K562 (cell line): ENCODE results near the gene TRIM24. TPM values are rescaled to one million over a fixed set of nuclear protein-coding genes. Genes with fewer than 3 reads are reported as not detected.

Experiments
- ATAC-seq: fragments of 200-7000 bp; cut with Tn5 transposase; 3 replicates; pipeline ENCODE4 v1.9.1; 2020; ENCODE audit warnings: moderate library complexity
- BruUV-seq: library from RNA; stranded (reverse); fragments of 400-500 nt; replicated peaks from 2 replicates; lab custom pipeline; 2021; lab: Mats Ljungman, UMichigan
- CTCF ChIA-PET: fragments of 300-600 bp; formaldehyde crosslinking; extraction: SDS; loops from one replicate; lab custom pipeline; 2021; ENCODE audit warnings: low intra/inter-chr PET ratio; lab: Yijun Ruan, JAX
- POLR2A ChIA-PET: fragments of 300-600, 350-650 bp; sonication (Branson Sonifier 250); formaldehyde crosslinking; extraction: SDS; loops from one replicate; lab custom pipeline; 2021; ENCODE audit warnings: antibody characterized with exemption, inconsistent platforms; lab: Yijun Ruan, JAX
- DNase-seq, 4 experiments: peaks; one replicate each; pipeline versions ENCODE4 v3.0.0 to v3.0.0-alpha.2; 2011 to 2018; ENCODE audit warnings: low spot score in 3 of 4, mixed read lengths in 3 of 4; ENCODE audit errors: extremely low read depth in 1 of 4
- FAIRE-seq: peaks from 2 replicates; lab custom pipeline; 2011; peaks lifted over from hg19 to GRCh38; lab: Jason Lieb, UNC
- H2AFZ ChIP-seq: 2 replicates; pipeline ENCODE4 v1.6.0; 2011; ENCODE audit warnings: low read depth, low read length, control low read depth, inconsistent platforms
- H3K27ac ChIP-seq: fragments of 200-600 bp; 3 replicates; pipeline ENCODE4 v1.8.0; 2011; ENCODE audit warnings: low read depth, mild to moderate bottlenecking, control low read depth, inconsistent platforms, low read length, moderate library complexity, mixed read lengths; ENCODE audit errors: extremely low read depth
- H3K27me3 ChIP-seq, 2 experiments: fragments of 300-600 bp in 1 of 2; 2 replicates in 1 of 2; 3 replicates in 1 of 2; pipeline versions ENCODE4 v1.6.0 to v1.8.0; 2011; ENCODE audit warnings: inconsistent platforms in 2 of 2, low read length in 2 of 2, mild to moderate bottlenecking in 1 of 2, mixed read lengths in 1 of 2, moderate library complexity in 1 of 2; ENCODE audit not compliant: control insufficient read depth in 2 of 2, insufficient read depth in 2 of 2
- H3K36me3 ChIP-seq: fragments of 300-600 bp; 3 replicates; pipeline ENCODE4 v1.8.0; 2011; ENCODE audit warnings: mild to moderate bottlenecking, low read length, inconsistent platforms; ENCODE audit not compliant: control insufficient read depth, insufficient read depth
- H3K4me1 ChIP-seq, 2 experiments: fragments of 200-600 bp in 1 of 2; replicated peaks in 1 of 2; 2 replicates in 1 of 2; 3 replicates in 1 of 2; pipeline versions ENCODE4 v1.5.1 to v1.8.0; 2011; ENCODE audit warnings: inconsistent platforms in 2 of 2, low read length in 2 of 2, mild to moderate bottlenecking in 1 of 2, mixed read lengths in 1 of 2, moderate library complexity in 1 of 2; ENCODE audit not compliant: control insufficient read depth in 2 of 2, insufficient read depth in 2 of 2
- H3K4me2 ChIP-seq: 2 replicates; pipeline ENCODE4 v1.6.1; 2011; ENCODE audit warnings: low read length, control low read depth, inconsistent platforms, mixed read lengths; ENCODE audit not compliant: insufficient read depth
- H3K4me3 ChIP-seq: fragments of 200-600 bp; sonication (generic), shearing (Covaris generic); 2 replicates; pipeline ENCODE4 v1.5.1; 2016; ENCODE audit warnings: control low read depth, inconsistent platforms
- H3K79me2 ChIP-seq: fragments of 200-600 bp; 3 replicates; pipeline ENCODE4 v1.8.0; 2011; ENCODE audit warnings: low read length, inconsistent platforms; ENCODE audit not compliant: control insufficient read depth, insufficient read depth
- H3K9ac ChIP-seq, 2 experiments: 2 replicates each; pipeline versions ENCODE4 v1.6.0 to v1.6.1; 2011; ENCODE audit warnings: low read depth in 2 of 2, low read length in 2 of 2, control low read depth in 1 of 2, inconsistent platforms in 1 of 2, mild to moderate bottlenecking in 1 of 2, mixed read lengths in 1 of 2; ENCODE audit not compliant: insufficient read depth in 1 of 2
- H3K9me1 ChIP-seq: one replicate; pipeline ENCODE4 v1.6.0; 2011; ENCODE audit warnings: inconsistent platforms, mild to moderate bottlenecking, low read length, moderate library complexity; ENCODE audit not compliant: control insufficient read depth, insufficient read depth
- H3K9me3 ChIP-seq: replicated peaks from 2 replicates; pipeline ENCODE4 v1.5.1; 2011; ENCODE audit warnings: low read depth, low read length, inconsistent platforms; ENCODE audit not compliant: control insufficient read depth, insufficient read depth
- H4K20me1 ChIP-seq: replicated peaks from 2 replicates; pipeline ENCODE4 v1.6.1; 2011; ENCODE audit warnings: low read length, inconsistent platforms, mixed read lengths; ENCODE audit not compliant: control insufficient read depth, insufficient read depth
- ARNT ChIP-seq, 2 experiments: fragments of 450-650 bp; IDR thresholded peaks; 2 replicates each; pipeline ENCODE4 v1.6.1; 2016; ENCODE audit warnings: mild to moderate bottlenecking in 1 of 2
- BMI1 ChIP-seq: fragments of 150-350 bp; IDR thresholded peaks from 2 replicates; pipeline ENCODE4 v1.6.1; 2014; ENCODE audit warnings: low read length
- ELF1 ChIP-seq: fragments of 200-800 bp; sonication (Bioruptor generic); IDR thresholded peaks from 2 replicates; pipeline ENCODE4 v1.6.1; 2016; ENCODE audit warnings: missing genetic modification characterization, missing compliant biosample characterization
- FOXJ2 ChIP-seq: fragments of 200-800 bp; sonication (Bioruptor generic); IDR thresholded peaks from 2 replicates; pipeline ENCODE4 v1.6.1; 2016; ENCODE audit warnings: missing genetic modification characterization, missing compliant biosample characterization
- ILK ChIP-seq: fragments of 450-650 bp; IDR thresholded peaks from 2 replicates; pipeline ENCODE4 v1.6.1; 2016; ENCODE audit warnings: missing genetic modification characterization, low read depth, mild to moderate bottlenecking, missing compliant biosample characterization, moderate library complexity, borderline replicate concordance
- KLF16 ChIP-seq: IDR thresholded peaks from 2 replicates; pipeline ENCODE4 v1.6.1; 2016; ENCODE audit warnings: antibody characterized with exemption
- MAFF ChIP-seq: IDR thresholded peaks from 2 replicates; pipeline ENCODE4 v1.6.1; 2012; ENCODE audit warnings: low read length, improper control_type of control experiment
- NEUROD1 ChIP-seq: fragments of 150-350 bp; IDR thresholded peaks from 2 replicates; pipeline ENCODE4 v1.6.1; 2014; ENCODE audit warnings: borderline replicate concordance, low read length, low read depth; ENCODE audit not compliant: partially characterized antibody
- POLR2B ChIP-seq: fragments of 450-650 bp; IDR thresholded peaks from 2 replicates; pipeline ENCODE4 v1.6.1; 2018; ENCODE audit warnings: low read depth; ENCODE audit not compliant: partially characterized antibody
- ZNF668 ChIP-seq: fragments of 250-450 bp; sonication (Bioruptor Pico); IDR thresholded peaks from 2 replicates; pipeline ENCODE4 v1.8.0; 2022; ENCODE audit warnings: mild to moderate bottlenecking, inconsistent platforms
- WGBS: fragments of 100-300 bp; shearing (Covaris generic); methylation state at CpG from one replicate; pipeline ENCODE4 v1.1.6; 2016; ENCODE audit warnings: low coverage, mixed read lengths; ENCODE audit not compliant: insufficient coverage; ENCODE audit errors: missing lambda C conversion rate; 5-methylcytosine and 5-hydroxymethylcytosine counted together
- in situ Hi-C: fragments of 300-500 bp; cut with MboI; formaldehyde crosslinking; loops from 4 replicates; pipeline ENCODE4 v1.15.0; 2018; ENCODE audit warnings: inconsistent platforms, mixed read lengths
- intact Hi-C: fragments of 100-400 bp; cut with micrococcal nuclease; formaldehyde crosslinking; loops from 2 replicates; pipeline ENCODE4 v1.14.2; 2022
- polyA plus RNA-seq, 8 experiments: library from polyadenylated mRNA; depleted of rRNA in 4 of 8; stranded (reverse) in 5 of 8; unstranded in 3 of 8; fragments of >200 nt; fragmentation: Nextera tagmentation in 2 of 8; fragmentation: Illumina TruSeq in 1 of 8; extraction: Ambion mirVana in 2 of 8; extraction: Trizol in 1 of 8; gene quantifications; 2 replicates each; pipeline versions ENCODE4 v1.2.1 to v1.2.3, GENCODE V29; 2011 to 2014; ENCODE audit warnings: inconsistent platforms in 1 of 8, missing spikeins in 1 of 8
- total RNA-seq, 7 experiments: library from RNA; depleted of rRNA in 6 of 7; stranded (reverse); fragments of >200 nt in 6 of 7; fragmentation: Illumina TruSeq in 2 of 7; extraction: Trizol in 2 of 7; gene quantifications; 2 replicates each; pipeline versions ENCODE4 v1.2.1 to v1.2.3, GENCODE V29; 2011 to 2021; ENCODE audit warnings: low replicate concordance in 1 of 7
- TF ChIP-seq, protein P1 (sequence below): sonication (generic); formaldehyde crosslinking; IDR thresholded peaks from 2 replicates; pipeline ENCODE4 v1.8.1; 2022; ENCODE audit warnings: missing genetic modification reagents
- TF ChIP-seq, protein P2 (sequence below): sonication (generic); formaldehyde crosslinking; IDR thresholded peaks from 2 replicates; pipeline ENCODE4 v1.8.1; 2023; ENCODE audit warnings: mild to moderate bottlenecking, missing genetic modification reagents

Gene TRIM24
- total and polyA plus RNA-seq, 9 of the 15 experiments (the other 6 are each of a cell fraction or from before 2014, with no cell fraction given), result 13.4 to 74.0 (median 41.7) TPM

DNA sequence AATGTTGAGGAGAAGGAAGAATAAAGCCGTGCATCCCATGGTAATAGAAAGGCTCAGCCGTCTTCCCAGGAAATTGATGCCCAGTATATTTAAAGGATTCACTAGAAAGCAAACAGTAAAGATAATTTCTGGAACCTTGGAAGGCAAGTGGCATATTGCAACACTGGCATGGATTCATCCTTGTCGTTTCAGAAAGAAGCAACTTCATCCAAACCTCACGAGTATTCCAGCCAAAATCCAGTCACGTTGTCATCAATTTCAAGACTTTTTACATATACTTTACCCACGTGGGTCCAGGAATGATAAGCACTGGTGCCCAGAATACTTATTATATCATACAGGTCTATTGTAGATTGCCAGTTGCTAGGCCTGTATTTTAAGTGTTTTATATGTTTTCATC, 167.3 kb downstream of the TRIM24 start:
- no peaks in the 10 kb centered on the region for H4K20me1 ChIP-seq
- no peak overlapping the region for H3K4me2 ChIP-seq
- DNase-seq, result no peak
- no peaks in the 10 kb centered on the region for H3K79me2 ChIP-seq
- no peaks in the 10 kb centered on the region for H3K9me3 ChIP-seq
- H3K9me1 ChIP-seq, result no peaks in the 10 kb centered on the region
- H3K27ac ChIP-seq, result no peak overlapping the region
- no TSS peak for BruUV-seq
- WGBS, result 1% methylated on average over 6 of the region's 6 CpGs
- in situ Hi-C loops, result no loop called here
- no peak overlapping the region for H2AFZ ChIP-seq
- H3K36me3 ChIP-seq, result no peaks in the 10 kb centered on the region
- ChIA-PET POLR2A (interaction anchor here (1.1 kb wide), 1 partner anchor 991 kb away, joined by 3 read pairs; no protein-coding TSS in a partner anchor), CTCF (no interaction called here)
- H3K27me3 ChIP-seq, result peaks cover 11 to 31% of the 10 kb centered on the region in 2 experiments; a peak in 4 of 5 replicates
- no peak for ATAC-seq
- H3K4me1 ChIP-seq, result peaks cover 0 to 9% of the 10 kb centered on the region in 2 experiments; a peak in 3 of 5 replicates
- intact Hi-C loops, result no loop called here
- TF ChIP-seq ELF1 (tag), result no peak
- TF ChIP-seq ARNT (IDR thresholded peaks at IDR 0.05), result no peak
- TF ChIP-seq, protein P1, sequence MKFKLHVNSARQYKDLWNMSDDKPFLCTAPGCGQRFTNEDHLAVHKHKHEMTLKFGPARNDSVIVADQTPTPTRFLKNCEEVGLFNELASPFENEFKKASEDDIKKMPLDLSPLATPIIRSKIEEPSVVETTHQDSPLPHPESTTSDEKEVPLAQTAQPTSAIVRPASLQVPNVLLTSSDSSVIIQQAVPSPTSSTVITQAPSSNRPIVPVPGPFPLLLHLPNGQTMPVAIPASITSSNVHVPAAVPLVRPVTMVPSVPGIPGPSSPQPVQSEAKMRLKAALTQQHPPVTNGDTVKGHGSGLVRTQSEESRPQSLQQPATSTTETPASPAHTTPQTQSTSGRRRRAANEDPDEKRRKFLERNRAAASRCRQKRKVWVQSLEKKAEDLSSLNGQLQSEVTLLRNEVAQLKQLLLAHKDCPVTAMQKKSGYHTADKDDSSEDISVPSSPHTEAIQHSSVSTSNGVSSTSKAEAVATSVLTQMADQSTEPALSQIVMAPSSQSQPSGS (CRISPR knock-in tag), result no peak
- TF ChIP-seq NEUROD1, result no peak
- TF ChIP-seq FOXJ2 (tag), result no peak
- TF ChIP-seq, protein P2, sequence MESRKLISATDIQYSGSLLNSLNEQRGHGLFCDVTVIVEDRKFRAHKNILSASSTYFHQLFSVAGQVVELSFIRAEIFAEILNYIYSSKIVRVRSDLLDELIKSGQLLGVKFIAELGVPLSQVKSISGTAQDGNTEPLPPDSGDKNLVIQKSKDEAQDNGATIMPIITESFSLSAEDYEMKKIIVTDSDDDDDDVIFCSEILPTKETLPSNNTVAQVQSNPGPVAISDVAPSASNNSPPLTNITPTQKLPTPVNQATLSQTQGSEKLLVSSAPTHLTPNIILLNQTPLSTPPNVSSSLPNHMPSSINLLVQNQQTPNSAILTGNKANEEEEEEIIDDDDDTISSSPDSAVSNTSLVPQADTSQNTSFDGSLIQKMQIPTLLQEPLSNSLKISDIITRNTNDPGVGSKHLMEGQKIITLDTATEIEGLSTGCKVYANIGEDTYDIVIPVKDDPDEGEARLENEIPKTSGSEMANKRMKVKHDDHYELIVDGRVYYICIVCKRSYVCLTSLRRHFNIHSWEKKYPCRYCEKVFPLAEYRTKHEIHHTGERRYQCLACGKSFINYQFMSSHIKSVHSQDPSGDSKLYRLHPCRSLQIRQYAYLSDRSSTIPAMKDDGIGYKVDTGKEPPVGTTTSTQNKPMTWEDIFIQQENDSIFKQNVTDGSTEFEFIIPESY (CRISPR knock-in tag), result no peak
- TF ChIP-seq KLF16, result no peak
- no peak for TF ChIP-seq ILK
- TF ChIP-seq BMI1, result no peak
- no peak for TF ChIP-seq POLR2B
- no peak for TF ChIP-seq ZNF668
- no peak for TF ChIP-seq MAFF
- TF ChIP-seq, all 486 proteins: peak for 0
- Histone ChIP-seq H3K4me3 (no peak overlapping the region), H3K9ac (no peak overlapping the region)
- no peak for FAIRE-seq
